ENCODE data around the gene MBTD1. TPM values are rescaled to one million over a fixed set of nuclear protein-coding genes. Genes with fewer than 3 reads are reported as not detected.

The MBTD1 gene
- 9.2 and 15.7 TPM in 2 replicates for total RNA-seq

GRCh38 chr17:51259564-51260236, at the start of gene MBTD1:
MBTD1 (minus strand) TSS chr17:51260049; CDS start chr17:51225161, 34,888 bp downstream.

GRCh38 chr17:51260237-51261023, 581 bp upstream of the MBTD1 start, which contains the start of gene UTP18:
UTP18 (plus strand) TSS chr17:51260546; CDS start chr17:51260585, 39 bp downstream.

GRCh38 chr17:51166198-51166986, 93.5 kb downstream of the MBTD1 start, which contains the start of gene NME2:
NME2 (plus strand) TSS chr17:51166411; CDS start chr17:51166831, 420 bp downstream.

GRCh38 chr17:51153210-51154072, 106.4 kb downstream of the MBTD1 start, which contains the start of gene NME1:
NME1 (plus strand) TSS chr17:51153559; CDS start chr17:51155655, 2,096 bp downstream.

Other genes starting within 250 kb of the MBTD1 start
- 131 and 133 TPM in 2 replicates for gene SPAG9, start 139.2 kb downstream of the MBTD1 start, total RNA-seq
- gene NME1, start 106.5 kb downstream of the MBTD1 start, total RNA-seq: 82.9 and 110 TPM in 2 replicates
- 467 and 923 TPM in 2 replicates for gene NME2, start 93.6 kb downstream of the MBTD1 start, total RNA-seq
- gene UTP18, start 497 bp upstream of the MBTD1 start, total RNA-seq: 34.2 and 34.7 TPM in 2 replicates